OCI-M1 (cell line): ENCODE data around the gene NLRP6.

ENCODE experiments used
- DNase-seq: peaks from one replicate; lab custom pipeline; 2025; lab: John Stamatoyannopoulos, UW

NLRP6 gene

GRCh38 chr11:256952-257737 lies 21.1 kb upstream of the NLRP6 start:
- peak; percentile 43 for DNase-seq

GRCh38 chr11:257766-258493 lies 20.3 kb upstream of the NLRP6 start:
- no peak for DNase-seq

DNA sequence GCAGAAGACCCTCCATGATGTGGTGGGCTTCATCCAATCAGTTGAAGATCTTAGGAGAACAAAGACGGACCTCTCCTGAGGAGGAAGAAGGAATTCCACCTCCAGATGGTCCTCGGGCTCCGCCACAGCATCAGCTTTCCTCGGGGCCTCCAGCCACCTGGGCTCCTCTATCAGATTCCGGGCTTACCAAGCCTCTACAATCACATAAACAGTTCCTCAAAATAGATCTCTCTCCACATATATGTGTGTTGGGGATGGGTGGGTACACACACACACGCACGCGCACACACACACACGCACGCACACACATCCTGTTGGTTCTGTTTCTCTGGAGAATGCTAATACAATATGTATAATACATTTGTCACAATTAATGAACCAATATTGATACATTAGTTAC lies 18.8 kb upstream of the NLRP6 start:
- DNase-seq = no peak

DNA sequence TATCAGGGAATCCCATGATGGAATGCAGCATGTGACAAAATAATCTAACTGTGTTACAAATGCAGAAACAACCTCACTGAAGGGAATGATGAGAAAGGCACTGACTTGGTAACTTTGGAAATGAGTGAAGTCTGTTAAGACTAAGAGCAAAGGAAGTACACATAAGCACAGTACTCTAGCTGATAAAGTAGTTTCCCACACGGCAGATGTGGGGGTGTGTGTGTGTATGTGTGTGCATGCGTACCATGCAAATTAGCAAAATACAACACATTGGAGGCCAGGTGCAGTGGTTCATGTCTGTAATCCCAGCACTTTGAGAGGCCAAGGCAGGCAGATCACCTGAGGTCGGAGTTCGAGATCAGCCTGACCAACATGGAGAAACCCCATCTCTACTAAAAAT lies 16.6 kb upstream of the NLRP6 start:
- no peak for DNase-seq

- peak; percentile 51 for DNase-seq
Observed at GRCh38 chr11:266676-267439, 11.3 kb upstream of the NLRP6 start.

- peak; percentile 80 for DNase-seq
Observed at GRCh38 chr11:267491-267994, 10.7 kb upstream of the NLRP6 start.

- peak; percentile 95 for DNase-seq
Observed at GRCh38 chr11:268716-269145, 9.5 kb upstream of the NLRP6 start.

DNA sequence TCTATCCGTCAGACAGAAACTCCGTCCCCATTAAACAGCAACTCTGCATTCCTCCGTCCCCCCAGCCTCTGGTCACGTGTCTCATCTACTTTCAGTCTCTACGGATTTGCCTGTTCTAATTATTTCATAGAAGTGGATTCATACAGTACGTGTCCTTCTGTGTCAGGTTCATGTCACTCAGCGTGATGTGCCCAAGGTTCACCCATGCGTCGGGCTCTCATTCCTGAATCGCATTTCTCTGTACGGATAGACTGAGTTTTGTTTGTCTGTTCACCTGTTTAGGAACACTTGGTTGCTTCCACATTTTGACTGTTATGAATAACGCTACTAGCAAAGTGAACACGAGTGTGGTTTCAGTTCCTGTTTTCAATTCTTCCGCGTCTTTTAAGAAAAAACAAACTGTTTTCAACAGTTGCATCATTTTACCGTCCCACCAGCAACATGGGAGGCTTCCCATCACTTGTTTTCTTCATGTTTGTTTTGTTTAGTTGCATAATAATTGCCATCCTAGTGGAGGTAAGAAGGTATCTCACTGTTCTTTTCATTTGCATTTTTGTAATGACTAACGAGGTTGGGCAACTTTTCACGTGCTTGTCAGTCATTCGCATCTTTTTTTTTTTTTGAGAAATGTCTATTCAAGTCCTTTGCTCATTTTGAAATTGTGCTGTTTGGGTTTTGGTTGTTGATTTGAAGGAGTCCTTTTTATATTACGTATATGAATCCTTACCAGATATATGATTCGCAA lies 8.9 kb upstream of the NLRP6 start:
- DNase-seq = peak; percentile 96

DNA sequence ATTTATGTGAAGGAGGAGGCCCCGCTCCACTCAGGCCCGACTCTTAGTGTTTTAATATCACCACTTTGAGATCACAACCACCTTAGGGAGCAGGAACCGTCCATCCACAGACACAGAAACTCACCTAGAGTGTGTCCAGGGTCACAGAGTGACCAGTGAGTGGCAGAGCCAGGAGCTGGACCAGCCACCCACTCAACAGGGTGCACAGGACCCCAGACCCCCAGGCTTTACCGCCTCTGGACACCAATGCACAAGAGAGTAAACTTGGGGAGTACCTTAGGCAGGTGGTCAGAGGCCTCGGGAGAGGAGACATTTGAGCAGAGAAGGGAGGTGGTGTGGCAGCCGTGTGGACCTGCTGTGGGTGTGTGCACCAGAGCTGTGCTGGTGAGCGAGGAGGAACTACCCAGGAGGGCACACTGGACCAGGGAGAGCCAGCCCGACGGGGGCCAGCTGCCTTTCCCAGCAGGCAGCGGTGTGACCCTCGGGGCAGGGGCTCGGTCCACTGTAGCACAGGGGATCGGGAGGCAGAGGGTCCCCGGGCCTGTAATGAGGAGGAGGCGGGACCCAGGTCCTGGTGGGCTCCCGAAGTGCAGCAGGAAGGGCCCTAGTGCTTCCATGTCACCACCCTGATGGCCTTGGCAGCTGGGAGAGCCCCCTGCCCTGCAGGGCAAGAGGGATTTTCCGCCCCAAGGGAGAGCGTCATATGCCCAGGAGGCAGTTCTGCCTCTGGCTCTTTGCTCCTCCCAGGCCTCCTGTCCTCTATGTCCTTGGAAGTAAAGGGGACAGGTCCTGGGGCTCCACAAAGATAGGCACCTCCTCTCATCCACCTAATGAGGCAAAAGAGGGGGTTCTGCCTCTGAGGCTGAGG lies 7.5 kb upstream of the NLRP6 start:
- no peak for DNase-seq

DNA sequence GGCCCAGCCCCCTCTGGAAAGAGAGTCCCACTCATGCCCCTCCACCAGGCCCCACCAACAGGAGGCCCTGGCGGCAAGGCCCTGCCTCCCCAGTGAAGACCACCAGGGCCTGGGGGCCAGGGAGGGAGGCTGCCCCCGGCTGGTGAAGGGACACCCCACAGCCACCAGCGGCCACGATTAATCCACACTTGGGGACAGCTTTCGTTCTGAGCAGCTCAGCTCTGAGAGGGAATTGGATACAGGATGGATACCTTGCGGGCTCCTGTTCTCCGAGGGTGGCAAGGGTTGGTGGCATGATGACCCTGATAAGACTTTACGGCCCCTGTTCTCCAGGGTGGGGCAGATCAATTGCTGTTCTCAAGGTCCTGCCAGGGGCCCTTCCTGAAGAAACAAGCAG lies 6.9 kb upstream of the NLRP6 start:
- no peak for DNase-seq

GRCh38 chr11:272195-272930 lies 5.8 kb upstream of the NLRP6 start:
- DNase-seq = no peak

DNA sequence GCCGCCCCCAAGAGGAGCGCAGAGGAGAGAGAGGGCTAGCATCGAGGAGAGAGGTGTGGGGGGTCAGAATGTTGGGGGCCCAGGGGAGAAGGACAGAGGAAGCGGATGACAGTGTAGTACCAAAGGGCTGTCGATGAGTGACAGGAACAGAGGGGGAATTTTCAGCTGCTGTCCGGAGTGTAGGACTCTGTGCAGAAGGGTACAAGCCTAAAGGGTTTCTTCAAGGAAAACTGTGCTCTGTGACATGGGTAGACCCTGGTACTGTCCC lies 5.3 kb upstream of the NLRP6 start:
- no peak for DNase-seq

DNA sequence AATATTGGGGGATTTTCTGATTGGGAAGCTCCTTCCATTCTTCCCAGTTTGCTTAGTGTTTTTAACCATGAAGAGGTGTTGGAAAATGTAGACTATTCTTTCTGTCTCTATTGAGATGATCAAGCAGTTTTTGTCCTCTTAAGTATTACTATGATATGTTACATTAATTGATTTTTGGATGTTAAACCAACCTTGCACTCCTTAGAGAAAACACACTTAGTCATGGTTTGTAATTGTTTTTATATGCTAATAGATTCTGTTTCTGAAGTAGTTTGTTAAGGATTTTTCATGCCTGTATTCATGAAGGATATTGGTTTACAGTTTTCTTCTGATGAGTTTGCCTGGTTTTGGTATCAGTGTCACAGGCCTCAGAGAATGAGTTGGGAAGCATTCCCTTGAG lies 2.0 kb upstream of the NLRP6 start:
- DNase-seq = no peak

DNA sequence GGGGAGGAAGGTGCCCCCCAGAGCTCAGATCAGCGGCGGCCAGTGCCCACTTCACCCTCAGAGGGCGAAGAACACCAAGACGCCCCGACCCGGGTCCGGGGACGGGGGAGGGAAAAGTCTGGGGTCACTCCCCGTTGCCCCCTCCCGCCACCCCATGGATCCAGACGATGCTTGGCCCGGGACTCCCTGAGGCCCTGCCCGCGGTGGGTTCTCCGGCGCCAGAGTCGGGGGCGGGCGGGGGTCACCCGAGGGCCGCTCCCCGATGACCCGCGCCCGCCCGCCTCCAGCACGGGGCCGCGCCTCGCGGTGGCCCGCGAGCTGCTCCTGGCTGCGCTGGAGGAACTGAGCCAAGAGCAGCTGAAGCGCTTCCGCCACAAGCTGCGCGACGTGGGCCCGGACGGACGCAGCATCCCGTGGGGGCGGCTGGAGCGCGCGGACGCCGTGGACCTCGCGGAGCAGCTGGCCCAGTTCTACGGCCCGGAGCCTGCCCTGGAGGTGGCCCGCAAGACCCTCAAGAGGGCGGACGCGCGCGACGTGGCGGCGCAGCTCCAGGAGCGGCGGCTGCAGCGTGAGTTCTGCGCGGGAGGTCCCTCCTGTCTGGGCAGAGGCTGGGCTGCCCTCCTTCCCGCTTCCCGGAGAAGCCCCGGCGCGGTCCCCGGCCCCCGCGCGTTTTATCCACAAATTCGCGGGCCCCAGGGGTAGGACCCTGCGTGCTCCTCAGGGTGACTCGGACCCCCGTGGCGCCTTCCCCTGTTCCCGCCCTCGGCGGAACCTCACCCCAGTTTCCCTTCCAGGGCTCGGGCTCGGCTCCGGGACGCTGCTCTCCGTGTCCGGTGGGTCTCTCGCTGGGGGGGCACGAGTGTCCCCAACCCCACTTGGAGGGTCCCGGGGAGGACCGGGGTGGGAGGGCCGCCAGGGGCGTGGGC lies 1.1 kb downstream of the NLRP6 start:
- DNase-seq = no peak

DNA sequence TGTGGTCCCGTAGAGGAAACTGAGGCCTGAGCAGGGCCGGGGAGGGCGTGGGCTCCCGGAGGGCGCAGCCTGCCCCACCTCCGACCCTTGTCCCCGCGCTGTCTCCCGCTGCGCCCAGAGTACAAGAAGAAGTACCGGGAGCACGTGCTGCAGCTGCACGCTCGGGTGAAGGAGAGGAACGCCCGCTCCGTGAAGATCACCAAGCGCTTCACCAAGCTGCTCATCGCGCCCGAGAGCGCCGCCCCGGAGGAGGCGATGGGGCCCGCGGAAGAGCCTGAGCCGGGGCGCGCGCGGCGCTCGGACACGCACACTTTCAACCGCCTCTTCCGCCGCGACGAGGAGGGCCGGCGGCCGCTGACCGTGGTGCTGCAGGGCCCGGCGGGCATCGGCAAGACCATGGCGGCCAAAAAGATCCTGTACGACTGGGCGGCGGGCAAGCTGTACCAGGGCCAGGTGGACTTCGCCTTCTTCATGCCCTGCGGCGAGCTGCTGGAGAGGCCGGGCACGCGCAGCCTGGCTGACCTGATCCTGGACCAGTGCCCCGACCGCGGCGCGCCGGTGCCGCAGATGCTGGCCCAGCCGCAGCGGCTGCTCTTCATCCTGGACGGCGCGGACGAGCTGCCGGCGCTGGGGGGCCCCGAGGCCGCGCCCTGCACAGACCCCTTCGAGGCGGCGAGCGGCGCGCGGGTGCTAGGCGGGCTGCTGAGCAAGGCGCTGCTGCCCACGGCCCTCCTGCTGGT lies 1.9 kb downstream of the NLRP6 start:
- no peak for DNase-seq

GRCh38 chr11:280706-281485 lies 2.7 kb downstream of the NLRP6 start:
- DNase-seq = no peak

GRCh38 chr11:281486-282161 lies 3.4 kb downstream of the NLRP6 start:
- no peak for DNase-seq
